RWPE1 (cell line): ENCODE measurements around the gene AACS.
"Not testable (repeated sequence)": the region's sequence is repeated elsewhere in the genome, so short reads cannot be mapped to it uniquely, and the experiment has no call there.

ENCODE experiments used
- CTCF ChIA-PET: fragments of 350-600 bp; sonication (Branson Sonifier 250); formaldehyde crosslinking; extraction: SDS; loops from one replicate; lab custom pipeline; 2021; lab: Yijun Ruan, JAX
- POLR2A ChIA-PET: fragments of 400-600 bp; formaldehyde crosslinking; extraction: SDS; loops from one replicate; lab custom pipeline; 2020; ENCODE audit warnings: antibody characterized with exemption; ENCODE audit not compliant: low non-redundant PET; lab: Yijun Ruan, JAX
- DNase-seq: peaks from one replicate; pipeline ENCODE4 v3.0.0; 2012; ENCODE audit warnings: low spot score
- H3K27ac ChIP-seq: fragments of 450-650 bp; 2 replicates; pipeline ENCODE4 v1.5.1; 2017
- CTCF ChIP-seq: fragments of 450-650 bp; conservative IDR thresholded peaks from 2 replicates; pipeline ENCODE4 v1.5.1; 2017; ENCODE audit warnings: low read depth, mild to moderate bottlenecking

AACS gene

GRCh38 chr12:125140279-125141209, 75.3 kb downstream of the AACS start:
- H3K27ac ChIP-seq, result peak overlapping the region; percentile 83
- peak; percentile 88 for DNase-seq
- POLR2A ChIA-PET, result interaction anchor here (0.5 kb wide), 1 partner anchor 86 kb away, joined by 3 read pairs; no protein-coding TSS in a partner anchor
- CTCF ChIA-PET, result interaction anchor here (0.7 to 1.1 kb wide), 2 partner anchors 199 to 1378 kb away, joined by 3 to 5 read pairs; partner anchors contain the start of gene DNAH10
- no peak for TF ChIP-seq CTCF

GRCh38 chr12:125141210-125141573, 76.0 kb downstream of the AACS start:
- POLR2A ChIA-PET, result interaction anchor here (0.5 kb wide), 1 partner anchor 87 kb away, joined by 3 read pairs; no protein-coding TSS in a partner anchor
- not testable (repeated sequence) for DNase-seq
- CTCF ChIA-PET, result interaction anchor here (1.1 kb wide), 1 partner anchor 200 kb away, joined by 5 read pairs; no protein-coding TSS in a partner anchor
- peak overlapping the region; percentile 83 for H3K27ac ChIP-seq

- H3K27ac ChIP-seq, result peak overlapping the region; percentile 83
- no peak for TF ChIP-seq CTCF
- POLR2A ChIA-PET, result no interaction called here
- no peak for DNase-seq
- CTCF ChIA-PET, result no interaction called here
Measured at GRCh38 chr12:125142601-125143000, 77.4 kb downstream of the AACS start.

- ChIA-PET POLR2A (no interaction called here), CTCF (no interaction called here)
- H3K27ac ChIP-seq, result peak overlapping the region; percentile 83
- TF ChIP-seq CTCF, result no peak
- DNase-seq, result no peak
Measured at GRCh38 chr12:125143491-125143890, 78.3 kb downstream of the AACS start.

GRCh38 chr12:125145196-125145595, 80.0 kb downstream of the AACS start:
- no peak overlapping the region for H3K27ac ChIP-seq
- CTCF ChIA-PET, result no interaction called here
- no peak for DNase-seq
- POLR2A ChIA-PET, result no interaction called here
- no peak for TF ChIP-seq CTCF

- peak; percentile 69 for DNase-seq
- H3K27ac ChIP-seq, result peak overlapping the region; percentile 78
Measured at GRCh38 chr12:125148316-125148715, 83.1 kb downstream of the AACS start.

More at GRCh38 chr12:125148316-125148715, 83.1 kb downstream of the AACS start:
- ChIA-PET POLR2A (no interaction called here), CTCF (no interaction called here)
- TF ChIP-seq CTCF, result no peak
